Prostate gland (tissue), 2 donors: ENCODE data around the gene LCE4A. TPM values are rescaled to one million over a fixed set of nuclear protein-coding genes. Genes with fewer than 3 reads are reported as not detected.

Experiments used
- DNase-seq: peaks from one replicate; pipeline ENCODE4 v3.0.0-alpha.2; 2019; ENCODE audit warnings: low spot score
- H3K27ac ChIP-seq, 2 donors: fragments of 200-600 bp; sonication (generic); 2 replicates each; pipeline ENCODE4 v1.5.1; 2017 to 2019
- H3K27me3 ChIP-seq: fragments of 200-600 bp; sonication (generic); replicated peaks from 2 replicates; pipeline ENCODE4 v1.5.1; 2019; ENCODE audit not compliant: insufficient read depth
- H3K36me3 ChIP-seq, 2 donors: fragments of 200-600 bp; sonication (generic); 1 replicate in 1 of 2; 2 replicates in 1 of 2; pipeline versions ENCODE4 v1.5.1 to v1.8.1; 2017 to 2019
- H3K4me1 ChIP-seq: fragments of 200-600 bp; sonication (generic); replicated peaks from 2 replicates; pipeline ENCODE4 v1.5.1; 2019
- H3K4me3 ChIP-seq, 2 donors: fragments of 200-600 bp; sonication (generic); 2 replicates each; pipeline ENCODE4 v1.5.1; 2017 to 2019
- H3K9me3 ChIP-seq: fragments of 200-600 bp; sonication (generic); 2 replicates; pipeline ENCODE4 v1.5.1; 2017
- POLR2A ChIP-seq: fragments of 450-650 bp; IDR thresholded peaks from one replicate; pipeline ENCODE4 v1.6.1; 2016; ENCODE audit warnings: antibody characterized with exemption, mild to moderate bottlenecking
- POLR2AphosphoS5 ChIP-seq: sonication (generic); formaldehyde crosslinking; IDR thresholded peaks from one replicate; pipeline ENCODE4 v1.6.1; 2017; ENCODE audit warnings: antibody characterized with exemption
- WGBS: methylation state at CpG from one replicate; pipeline ENCODE4 v1.1.5; 2018; 5-methylcytosine and 5-hydroxymethylcytosine counted together
- intact Hi-C: fragments of 100-400 bp; cut with DNase I; formaldehyde crosslinking; loops from one replicate; pipeline ENCODE4 v1.14.2; 2022
- total RNA-seq, 2 donors: library from RNA; depleted of rRNA; stranded (reverse); fragments of >200 nt; gene quantifications; one replicate each; pipeline ENCODE4 v1.1.0, GENCODE V29; 2016
- TF ChIP-seq, protein P1 (sequence below), 4 experiments: fragments of 200-600 bp in 2 of 4; fragments of 450-650 bp in 2 of 4; sonication (generic) in 2 of 4; IDR thresholded peaks; 1 replicate in 3 of 4; 2 replicates in 1 of 4; pipeline ENCODE4 v1.5.1; 2016 to 2019; ENCODE audit warnings: antibody characterized with exemption in 4 of 4, mild to moderate bottlenecking in 2 of 4, moderate library complexity in 2 of 4

Gene LCE4A
- total RNA-seq, 2 donors from 2014 or later: not detected

DNA sequence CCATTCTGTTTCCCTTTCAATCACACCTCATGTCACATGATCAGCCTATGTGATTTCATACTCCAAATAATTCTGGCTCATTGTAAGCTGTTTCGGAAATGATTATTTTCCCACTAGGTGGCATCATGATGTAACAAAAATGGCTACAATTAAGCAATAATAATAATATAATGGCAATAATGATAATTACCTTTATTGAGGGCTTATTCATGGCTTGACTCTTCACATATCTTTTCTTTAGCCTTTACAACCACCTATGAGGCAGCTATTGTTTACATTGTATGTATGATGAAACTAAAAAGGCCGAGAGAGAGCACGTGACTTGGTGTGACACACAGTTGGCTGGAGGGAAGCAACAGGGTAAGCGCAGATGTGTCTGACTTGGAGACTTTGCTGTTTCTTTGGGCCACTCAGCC lies 37.3 kb downstream of the LCE4A start:
- no peak overlapping the region for H3K27ac ChIP-seq
- no peaks in the 10 kb centered on the region for H3K9me3 ChIP-seq
- intact Hi-C loops: no loop called here
- DNase-seq: no peak
- H3K36me3 ChIP-seq: no peaks in the 10 kb centered on the region
- TF ChIP-seq, protein P1, sequence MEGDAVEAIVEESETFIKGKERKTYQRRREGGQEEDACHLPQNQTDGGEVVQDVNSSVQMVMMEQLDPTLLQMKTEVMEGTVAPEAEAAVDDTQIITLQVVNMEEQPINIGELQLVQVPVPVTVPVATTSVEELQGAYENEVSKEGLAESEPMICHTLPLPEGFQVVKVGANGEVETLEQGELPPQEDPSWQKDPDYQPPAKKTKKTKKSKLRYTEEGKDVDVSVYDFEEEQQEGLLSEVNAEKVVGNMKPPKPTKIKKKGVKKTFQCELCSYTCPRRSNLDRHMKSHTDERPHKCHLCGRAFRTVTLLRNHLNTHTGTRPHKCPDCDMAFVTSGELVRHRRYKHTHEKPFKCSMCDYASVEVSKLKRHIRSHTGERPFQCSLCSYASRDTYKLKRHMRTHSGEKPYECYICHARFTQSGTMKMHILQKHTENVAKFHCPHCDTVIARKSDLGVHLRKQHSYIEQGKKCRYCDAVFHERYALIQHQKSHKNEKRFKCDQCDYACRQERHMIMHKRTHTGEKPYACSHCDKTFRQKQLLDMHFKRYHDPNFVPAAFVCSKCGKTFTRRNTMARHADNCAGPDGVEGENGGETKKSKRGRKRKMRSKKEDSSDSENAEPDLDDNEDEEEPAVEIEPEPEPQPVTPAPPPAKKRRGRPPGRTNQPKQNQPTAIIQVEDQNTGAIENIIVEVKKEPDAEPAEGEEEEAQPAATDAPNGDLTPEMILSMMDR (IDR thresholded peaks at IDR 0.05): no peak
- TF ChIP-seq POLR2A (no peak), POLR2AphosphoS5 (no peak)
- no peaks in the 10 kb centered on the region for H3K27me3 ChIP-seq
- H3K4me3 ChIP-seq: no peak overlapping the region
- no peaks in the 10 kb centered on the region for H3K4me1 ChIP-seq
- whole genome bisulfite sequencing: 49% methylated on average over 4 of the region's 4 CpGs

- Histone ChIP-seq H3K27ac (no peak overlapping the region), H3K4me3 (no peak overlapping the region), H3K9me3 (no peaks in the 10 kb centered on the region), H3K4me1 (no peaks in the 10 kb centered on the region), H3K36me3 (no peaks in the 10 kb centered on the region), H3K27me3 (no peaks in the 10 kb centered on the region)
- DNase-seq: no peak
- WGBS: 84% methylated on average over 6 of the region's 6 CpGs
- intact Hi-C loops: no loop called here
- no peak for TF ChIP-seq POLR2AphosphoS5
- TF ChIP-seq, protein P1 (IDR thresholded peaks at IDR 0.05): no peak
- no peak for TF ChIP-seq POLR2A
These were observed 37.9 kb downstream of the LCE4A start for GRCh38 chr1:152745765-152746444.

DNA sequence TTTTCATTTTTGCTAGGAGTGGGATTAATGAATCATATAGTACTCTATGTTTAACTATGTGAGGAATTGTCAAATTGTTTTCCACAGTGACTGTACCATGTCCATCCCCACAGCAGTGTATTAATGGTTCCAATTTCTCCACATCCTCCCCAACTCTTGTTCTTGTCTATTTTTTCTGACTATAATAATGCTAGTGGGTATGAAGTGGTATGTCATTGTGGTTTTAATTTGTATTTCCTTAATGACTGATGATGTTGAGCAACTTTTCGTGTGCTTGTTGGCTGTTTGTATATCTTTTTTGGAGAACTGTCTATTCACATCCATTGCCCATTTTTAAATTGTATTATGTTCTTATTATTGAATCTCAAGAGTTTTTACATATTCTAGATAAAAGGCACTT lies 39.9 kb downstream of the LCE4A start:
- H3K36me3 ChIP-seq: no peaks in the 10 kb centered on the region
- no peak for DNase-seq
- TF ChIP-seq POLR2AphosphoS5 (no peak), POLR2A (no peak)
- TF ChIP-seq, protein P1 (IDR thresholded peaks at IDR 0.05): no peak
- no peak overlapping the region for H3K4me3 ChIP-seq
- H3K27ac ChIP-seq: no peak overlapping the region
- H3K27me3 ChIP-seq: no peaks in the 10 kb centered on the region
- intact Hi-C loops: no loop called here
- no peaks in the 10 kb centered on the region for H3K4me1 ChIP-seq
- WGBS: 49% methylated on average over 1 of the region's 1 CpG
- no peaks in the 10 kb centered on the region for H3K9me3 ChIP-seq

DNA sequence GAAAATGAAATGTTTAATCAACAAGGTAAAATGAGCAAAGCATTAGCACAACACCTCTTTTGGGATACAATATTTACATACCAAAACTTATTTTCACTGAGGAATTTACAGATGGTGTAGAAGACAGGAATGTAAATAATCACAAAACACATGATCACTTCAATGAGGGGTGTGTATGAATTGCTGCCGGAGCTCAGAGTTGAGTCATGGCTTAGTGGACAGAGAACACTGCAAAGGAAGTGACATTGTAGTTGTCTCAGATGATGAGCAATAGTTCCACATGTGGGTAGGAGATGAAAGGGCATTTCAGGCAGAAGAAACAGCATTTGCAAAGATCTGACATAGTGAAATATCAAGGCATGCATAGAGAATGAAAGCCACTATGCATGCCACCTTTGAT lies 44.3 kb downstream of the LCE4A start:
- Histone ChIP-seq H3K4me1 (no peaks in the 10 kb centered on the region), H3K27ac (no peak overlapping the region), H3K27me3 (no peaks in the 10 kb centered on the region), H3K9me3 (no peaks in the 10 kb centered on the region), H3K4me3 (no peak overlapping the region), H3K36me3 (no peaks in the 10 kb centered on the region)
- no peak for TF ChIP-seq POLR2A
- 32% methylated on average over 1 of the region's 1 CpG for WGBS
- intact Hi-C loops: no loop called here
- no peak for DNase-seq

- TF ChIP-seq POLR2A: no peak
- intact Hi-C loops: no loop called here
- Histone ChIP-seq H3K9me3 (no peaks in the 10 kb centered on the region), H3K4me1 (no peaks in the 10 kb centered on the region), H3K36me3 (no peaks in the 10 kb centered on the region), H3K4me3 (no peak overlapping the region), H3K27ac (no peak overlapping the region), H3K27me3 (no peaks in the 10 kb centered on the region)
- WGBS: 14% methylated on average over 1 of the region's 1 CpG
- DNase-seq: no peak
These were observed 45.6 kb downstream of the LCE4A start for GRCh38 chr1:152753586-152753985.

DNA sequence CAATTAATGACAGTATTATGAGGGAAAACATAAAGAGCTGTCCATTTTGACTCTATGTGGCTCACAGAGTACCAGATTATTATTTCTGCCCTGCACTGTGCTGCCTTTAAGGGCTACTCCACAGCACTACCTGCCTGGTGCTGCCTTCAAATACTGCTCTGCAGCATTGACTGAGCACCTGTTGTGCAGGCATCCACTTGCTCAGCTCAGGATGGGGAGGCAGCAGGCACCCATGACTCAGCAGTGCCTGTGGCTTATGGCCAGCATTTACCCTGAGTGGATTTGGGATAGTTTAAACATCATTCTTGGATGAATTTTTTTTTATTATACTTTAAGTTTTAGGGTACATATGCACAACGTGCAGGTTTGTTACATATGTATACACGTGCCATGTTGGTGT lies 48.9 kb downstream of the LCE4A start:
- Histone ChIP-seq H3K27ac (no peak overlapping the region), H3K9me3 (no peaks in the 10 kb centered on the region), H3K36me3 (no peaks in the 10 kb centered on the region), H3K4me1 (no peaks in the 10 kb centered on the region), H3K27me3 (no peaks in the 10 kb centered on the region), H3K4me3 (no peak overlapping the region)
- no peak for DNase-seq
- TF ChIP-seq, protein P1 (IDR thresholded peaks at IDR 0.05): no peak
- TF ChIP-seq POLR2A: no peak
- no peak for TF ChIP-seq POLR2AphosphoS5
- intact Hi-C loops: no loop called here
- WGBS: 71% methylated on average over 2 of the region's 2 CpGs
